Stimulated activated CD4-positive, alpha-beta T cell treated with anti-CD3 and anti-CD28 coated beads, Interleukin-12 subunit alpha, Interleukin-12 subunit beta, amount 100 ng/mL, for 24 hours (primary cell): ENCODE results near the gene EPHB1.

Source experiments
- DNase-seq, 2 experiments: peaks; one replicate each; pipeline ENCODE4 v3.0.0-alpha.2; 2020; ENCODE audit warnings: low read depth in 2 of 2

EPHB1 gene

GRCh38 chr3:134849561-134849960 lies 54.5 kb downstream of the EPHB1 start:
- DNase-seq, result no peak

GRCh38 chr3:134850761-134851160 lies 55.7 kb downstream of the EPHB1 start:
- no peak for DNase-seq

- DNase-seq, result no peak
Observed at GRCh38 chr3:134852132-134852531, 57.1 kb downstream of the EPHB1 start.

GRCh38 chr3:134852893-134853351 lies 57.9 kb downstream of the EPHB1 start:
- DNase-seq, result no peak

- DNase-seq, result no peak
Observed at GRCh38 chr3:134854254-134854653, 59.2 kb downstream of the EPHB1 start.

- no peak for DNase-seq
Observed at GRCh38 chr3:134857356-134857755, 62.3 kb downstream of the EPHB1 start.

- DNase-seq, result no peak
Observed at GRCh38 chr3:134857776-134858362, 62.8 kb downstream of the EPHB1 start.

- DNase-seq, result no peak
Observed at GRCh38 chr3:134858441-134859035, 63.5 kb downstream of the EPHB1 start.

GRCh38 chr3:134859341-134859740 lies 64.3 kb downstream of the EPHB1 start:
- DNase-seq, result no peak

GRCh38 chr3:134860141-134860540 lies 65.1 kb downstream of the EPHB1 start:
- no peak for DNase-seq

GRCh38 chr3:134863915-134864314 lies 68.9 kb downstream of the EPHB1 start:
- DNase-seq, result no peak

GRCh38 chr3:134864636-134865035 lies 69.6 kb downstream of the EPHB1 start:
- no peak for DNase-seq

GRCh38 chr3:134867277-134867676 lies 72.2 kb downstream of the EPHB1 start:
- DNase-seq, result no peak

- DNase-seq, result no peak
Observed at GRCh38 chr3:134869153-134869726, 74.2 kb downstream of the EPHB1 start.

GRCh38 chr3:134871818-134872217 lies 76.8 kb downstream of the EPHB1 start:
- no peak for DNase-seq

GRCh38 chr3:134872440-134873388 lies 77.7 kb downstream of the EPHB1 start:
- no peak for DNase-seq

GRCh38 chr3:134873789-134874188 lies 78.7 kb downstream of the EPHB1 start:
- DNase-seq, result no peak

- DNase-seq, result no peak
Observed at GRCh38 chr3:134874737-134875413, 79.8 kb downstream of the EPHB1 start.

- no peak for DNase-seq
Observed at GRCh38 chr3:134876836-134877235, 81.8 kb downstream of the EPHB1 start.

GRCh38 chr3:134877788-134878187 lies 82.7 kb downstream of the EPHB1 start:
- DNase-seq, result no peak

GRCh38 chr3:134879990-134880389 lies 84.9 kb downstream of the EPHB1 start:
- no peak for DNase-seq

GRCh38 chr3:134880431-134880830 lies 85.4 kb downstream of the EPHB1 start:
- no peak for DNase-seq
